Measurements from ENCODE around the gene PDCD7. TPM values are rescaled to one million over a fixed set of nuclear protein-coding genes. Genes with fewer than 3 reads are reported as not detected.
"Not testable (repeated sequence)": the region's sequence is repeated elsewhere in the genome, so short reads cannot be mapped to it uniquely, and the experiment has no call there.

PDCD7 gene
- total and polyA plus RNA-seq, 2 of the 4 experiments (the other 2 are of a cell fraction) = 4.7 to 12.3 TPM

DNA sequence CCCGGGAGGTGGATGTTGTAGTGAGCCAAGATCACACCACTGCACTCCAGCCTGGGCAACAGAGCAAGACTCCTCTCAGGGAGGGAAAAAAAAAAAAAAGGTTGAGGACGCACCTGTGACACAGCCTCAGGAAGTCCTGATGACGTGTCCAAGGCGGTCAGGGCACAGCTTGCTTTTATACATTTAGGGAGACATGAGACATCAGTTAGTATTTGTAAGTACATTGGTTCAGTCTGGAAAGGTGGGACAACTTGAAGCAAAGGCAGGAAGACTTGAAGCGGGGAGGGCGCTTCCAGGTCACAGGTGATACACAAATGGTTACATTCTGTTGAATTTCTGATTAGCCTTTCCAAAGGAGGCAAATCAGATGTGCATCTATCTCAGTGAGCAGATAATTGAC is 5.0 kb upstream of the PDCD7 start:
- in situ Hi-C loops (cut with MboI; ENCODE audit: low sequenced_read_pairs); H2AK9ac ChIP-seq (replicated peaks; ENCODE audit: low read depth, low read length, poor library complexity); POLR2A ChIA-PET (ENCODE audit: unreplicated experiment); H3K9me3 ChIP-seq (ENCODE audit: control insufficient read depth, insufficient read depth, low read length); H4K5ac ChIP-seq (ENCODE audit: low read depth, low read length); H2BK5ac ChIP-seq (ENCODE audit: low read depth, low read length, poor library complexity, severe bottlenecking); DNase-seq; CTCF ChIA-PET; H3K9me1 ChIP-seq (ENCODE audit: insufficient read depth, low read length); H3K27me3 ChIP-seq (ENCODE audit: control insufficient read depth, insufficient read depth, low read length); dilution Hi-C loops (cut with HindIII; ENCODE audit: low sequenced_read_pairs, unreplicated experiment); H3K4me2 ChIP-seq (ENCODE audit: low read depth, low read length); intact Hi-C loops (cut with micrococcal nuclease); H3K4me3 ChIP-seq (ENCODE audit: insufficient read depth, low read depth, low read length); ATAC-seq (ENCODE audit: low read depth); H3K4ac ChIP-seq (ENCODE audit: low read depth, low read length); H2BK15ac ChIP-seq (ENCODE audit: low read depth, low read length); H3K4me1 ChIP-seq (ENCODE audit: control insufficient read depth, insufficient read depth, low read length); H2AK5ac ChIP-seq (ENCODE audit: low read depth, low read length); H2AFZ ChIP-seq (replicated peaks; ENCODE audit: low read length, poor library complexity); H3K9ac ChIP-seq (ENCODE audit: low read depth, low read length); H4K20me1 ChIP-seq (ENCODE audit: insufficient read depth, low read length); H3K18ac ChIP-seq (ENCODE audit: low read depth, low read length); H4K8ac ChIP-seq (ENCODE audit: low read depth in 2 of 2, low read length in 2 of 2); H3K14ac ChIP-seq (replicated peaks; ENCODE audit: low read depth, low read length); H2BK120ac ChIP-seq (ENCODE audit: low read depth, low read length); H3K56ac ChIP-seq (ENCODE audit: extremely low read depth, insufficient read depth, low read length); H3K79me1 ChIP-seq (ENCODE audit: low read depth in 1 of 2, low read length in 2 of 2); H2BK20ac ChIP-seq (ENCODE audit: low read depth, low read length); H4K91ac ChIP-seq (ENCODE audit: insufficient read depth, low read depth, low read length); H3K27ac ChIP-seq (ENCODE audit: insufficient read depth, low read length); H3K36me3 ChIP-seq (ENCODE audit: control insufficient read depth, insufficient read depth, low read length); H3K23ac ChIP-seq (ENCODE audit: low read depth, low read length); BruUV-seq (replicated peaks): not testable (repeated sequence)
- 70% methylated on average over 2 of the region's 6 CpGs; no CpG with 5 or more reads in 1 of the 2 experiments for WGBS, 2 experiments (ENCODE audit: extremely low coverage in 2 of 2, insufficient read length in 1 of 2)

DNA sequence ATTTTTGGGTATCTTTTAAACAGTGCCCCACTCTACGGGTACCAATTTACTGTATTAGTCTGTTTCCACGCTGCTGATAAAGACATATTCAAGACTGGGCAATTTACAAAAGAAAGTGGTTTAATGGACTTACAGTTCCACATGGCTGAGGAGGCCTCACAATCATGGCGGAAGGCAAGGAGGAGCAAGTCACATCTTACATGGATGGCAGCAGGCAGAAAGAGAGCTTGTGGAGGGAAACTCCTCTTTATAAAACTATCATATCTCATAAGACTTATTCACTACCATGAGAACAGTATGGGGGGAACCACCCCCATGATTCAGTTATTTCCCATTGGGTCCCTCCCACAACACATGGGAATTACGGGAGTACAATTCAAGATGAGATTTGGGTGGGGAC is 4.3 kb upstream of the PDCD7 start:
- ATAC-seq (ENCODE audit: low read depth); H3K9me3 ChIP-seq (ENCODE audit: control insufficient read depth, insufficient read depth, low read length); H3K4ac ChIP-seq (ENCODE audit: low read depth, low read length); DNase-seq; H2AK9ac ChIP-seq (replicated peaks; ENCODE audit: low read depth, low read length, poor library complexity); in situ Hi-C loops (cut with MboI; ENCODE audit: low sequenced_read_pairs); H2AK5ac ChIP-seq (ENCODE audit: low read depth, low read length); H3K18ac ChIP-seq (ENCODE audit: low read depth, low read length); BruUV-seq (replicated peaks); POLR2A ChIA-PET (ENCODE audit: unreplicated experiment); H3K4me1 ChIP-seq (ENCODE audit: control insufficient read depth, insufficient read depth, low read length); H4K5ac ChIP-seq (ENCODE audit: low read depth, low read length); H3K79me1 ChIP-seq (ENCODE audit: low read depth in 1 of 2, low read length in 2 of 2); H3K4me2 ChIP-seq (ENCODE audit: low read depth, low read length); H3K4me3 ChIP-seq (ENCODE audit: insufficient read depth, low read depth, low read length); H2BK20ac ChIP-seq (ENCODE audit: low read depth, low read length); H4K20me1 ChIP-seq (ENCODE audit: insufficient read depth, low read length); dilution Hi-C loops (cut with HindIII; ENCODE audit: low sequenced_read_pairs, unreplicated experiment); H3K9me1 ChIP-seq (ENCODE audit: insufficient read depth, low read length); H2BK15ac ChIP-seq (ENCODE audit: low read depth, low read length); intact Hi-C loops (cut with micrococcal nuclease); H4K91ac ChIP-seq (ENCODE audit: insufficient read depth, low read depth, low read length); H3K14ac ChIP-seq (replicated peaks; ENCODE audit: low read depth, low read length); CTCF ChIA-PET; H3K56ac ChIP-seq (ENCODE audit: extremely low read depth, insufficient read depth, low read length); H2BK5ac ChIP-seq (ENCODE audit: low read depth, low read length, poor library complexity, severe bottlenecking); H3K27me3 ChIP-seq (ENCODE audit: control insufficient read depth, insufficient read depth, low read length); H4K8ac ChIP-seq (ENCODE audit: low read depth in 2 of 2, low read length in 2 of 2); H3K9ac ChIP-seq (ENCODE audit: low read depth, low read length); H2AFZ ChIP-seq (replicated peaks; ENCODE audit: low read length, poor library complexity); H3K27ac ChIP-seq (ENCODE audit: insufficient read depth, low read length); H2BK120ac ChIP-seq (ENCODE audit: low read depth, low read length); H3K23ac ChIP-seq (ENCODE audit: low read depth, low read length); H3K36me3 ChIP-seq (ENCODE audit: control insufficient read depth, insufficient read depth, low read length): not testable (repeated sequence)
- WGBS, 2 experiments (ENCODE audit: extremely low coverage in 2 of 2, insufficient read length in 1 of 2) = 83% methylated on average over 2 of the region's 4 CpGs; no CpG with 5 or more reads in 1 of the 2 experiments
